GM18909 (cell line): Measurements from ENCODE around the gene RAD21L1.
"Not testable (repeated sequence)": the region's sequence is repeated elsewhere in the genome, so short reads cannot be mapped to it uniquely, and the experiment has no call there.

Experiments
- ATAC-seq: cut with Tn5 transposase; IDR thresholded peaks from one replicate; pipeline ENCODE4 v1.9.1; 2021; ENCODE audit warnings: mild to moderate bottlenecking; ENCODE audit not compliant: unreplicated experiment, poor library complexity

The RAD21L1 gene

DNA sequence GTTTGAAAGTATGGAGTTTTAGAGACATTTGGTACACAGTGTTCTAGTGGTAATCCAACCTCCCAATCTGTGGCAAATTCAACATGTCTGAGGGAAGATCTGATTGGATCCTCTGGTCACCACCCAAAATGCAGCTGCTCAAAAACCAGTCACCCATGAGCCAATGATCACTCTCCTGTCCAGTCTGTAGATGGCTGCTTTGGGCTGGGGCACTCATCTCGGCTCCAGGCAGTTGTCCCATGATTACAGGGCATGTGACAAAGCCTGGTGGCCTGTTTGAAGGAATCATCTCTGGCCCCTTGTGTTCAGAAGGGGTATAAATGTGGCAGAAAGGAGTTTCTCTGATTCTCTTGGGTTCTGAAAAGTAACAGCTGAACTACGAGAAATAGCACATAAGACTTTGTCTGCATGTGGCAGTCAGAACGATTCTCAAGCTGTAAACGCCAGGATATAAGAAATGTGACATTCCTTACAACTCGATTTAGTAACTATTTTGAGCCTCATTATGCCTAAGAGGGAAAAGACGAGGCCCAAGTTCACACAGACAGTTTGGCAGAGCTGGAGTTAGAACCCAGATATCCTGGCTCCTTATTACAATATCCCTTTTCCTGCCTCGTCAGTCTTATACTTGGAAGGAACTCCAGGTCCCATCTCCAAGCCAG, 26.5 kb upstream of the RAD21L1 start:
- ATAC-seq = no peak

DNA sequence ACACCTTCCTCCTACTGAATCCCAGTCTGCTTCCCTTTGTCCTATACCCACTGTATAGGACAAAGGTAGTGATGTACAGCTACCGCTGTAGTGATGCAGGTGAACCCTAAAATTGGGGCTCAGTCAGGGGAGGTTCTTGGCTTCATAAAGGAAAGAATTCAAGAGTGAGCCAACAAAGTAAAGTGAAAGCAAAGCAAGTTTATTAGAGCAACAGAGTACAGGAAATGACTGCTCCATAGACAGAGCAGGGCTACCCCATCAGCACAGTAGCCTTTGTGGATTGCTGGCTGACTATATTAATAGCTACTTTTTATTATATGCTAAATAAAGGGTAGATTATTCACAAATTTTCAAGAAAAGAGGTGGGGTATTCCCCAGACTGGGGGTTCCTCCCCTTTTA, 25.9 kb upstream of the RAD21L1 start:
- no peak for ATAC-seq

DNA sequence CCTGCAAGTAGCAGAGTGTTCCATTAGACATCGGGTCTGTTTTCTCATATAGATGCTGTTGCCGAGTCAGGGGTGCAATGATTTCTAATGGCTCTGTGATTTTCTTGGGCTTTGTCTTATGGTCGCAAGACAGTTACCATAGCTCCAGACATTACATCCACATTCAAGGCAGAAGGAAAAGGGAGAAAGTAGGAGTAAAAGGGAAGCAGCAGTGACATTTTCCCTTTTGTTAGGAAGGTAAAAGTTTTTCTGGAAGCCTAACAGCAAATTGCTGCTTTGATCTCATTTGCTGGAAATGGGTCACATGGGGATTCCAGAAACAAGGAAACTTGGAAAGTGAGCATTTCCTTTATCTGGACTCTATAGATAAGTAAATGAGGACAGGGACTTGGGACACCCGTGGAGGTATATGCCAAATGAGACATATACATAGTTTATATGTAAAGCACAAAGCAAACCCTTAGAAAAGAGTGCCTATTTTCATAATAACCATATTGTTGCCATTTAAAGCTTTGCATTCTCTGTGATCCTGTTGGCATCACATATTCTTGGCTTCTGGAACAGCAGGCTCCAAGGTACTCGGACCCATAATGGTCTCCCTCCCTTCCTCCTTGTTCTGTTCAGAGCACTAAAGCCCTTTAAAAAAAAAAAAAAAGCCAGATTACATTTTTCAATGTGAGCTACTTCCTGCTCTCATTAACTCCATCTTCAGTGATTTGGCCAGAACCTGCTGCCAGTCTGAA, 22.9 kb upstream of the RAD21L1 start, which contains the start of gene C20orf202:
Gene C20orf202 (plus strand): TSS at position 693 of the 743 bp plus-strand sequence. CDS start 132 bp downstream, outside the sequence.
- ATAC-seq = no peak

DNA sequence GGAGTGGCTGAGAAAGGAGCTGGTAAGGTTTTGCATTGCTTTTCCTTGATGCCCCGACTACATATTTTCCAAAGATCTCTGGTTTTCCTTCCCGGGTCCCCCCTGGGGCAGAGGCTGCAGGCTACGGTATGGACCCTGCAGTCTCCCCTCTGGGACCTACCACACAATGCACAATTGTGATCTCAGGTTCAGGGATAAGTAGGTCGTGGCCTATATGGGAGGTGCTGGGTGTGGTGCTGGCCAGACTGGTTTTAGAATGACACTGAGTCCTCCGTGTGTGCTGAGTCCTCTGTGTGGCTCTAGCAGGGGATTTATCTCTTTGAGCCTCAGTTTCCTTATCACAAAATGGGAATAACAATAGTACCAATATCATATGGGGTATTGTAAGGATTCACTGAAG, 22.2 kb upstream of the RAD21L1 start:
- no peak for ATAC-seq

DNA sequence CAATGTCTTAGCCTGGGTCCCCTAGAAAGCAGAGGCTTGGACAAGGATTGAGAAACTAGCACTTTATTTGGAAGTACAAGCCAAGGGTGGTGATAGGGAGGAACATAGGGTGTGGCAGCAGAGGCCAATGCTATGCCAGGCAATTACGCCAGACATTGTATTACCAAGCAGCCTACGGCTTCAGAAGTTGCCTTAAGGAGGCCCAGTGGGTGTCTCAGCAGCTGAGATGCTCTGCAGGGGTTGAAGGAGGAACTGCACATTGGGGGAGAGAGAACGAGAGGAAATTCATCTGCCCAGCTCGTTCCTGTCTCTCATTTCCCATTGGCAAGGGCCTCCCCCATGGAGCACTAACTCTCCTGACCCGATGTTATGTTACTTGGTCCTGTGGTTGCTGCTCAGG, 21.7 kb upstream of the RAD21L1 start:
- ATAC-seq = no peak

DNA sequence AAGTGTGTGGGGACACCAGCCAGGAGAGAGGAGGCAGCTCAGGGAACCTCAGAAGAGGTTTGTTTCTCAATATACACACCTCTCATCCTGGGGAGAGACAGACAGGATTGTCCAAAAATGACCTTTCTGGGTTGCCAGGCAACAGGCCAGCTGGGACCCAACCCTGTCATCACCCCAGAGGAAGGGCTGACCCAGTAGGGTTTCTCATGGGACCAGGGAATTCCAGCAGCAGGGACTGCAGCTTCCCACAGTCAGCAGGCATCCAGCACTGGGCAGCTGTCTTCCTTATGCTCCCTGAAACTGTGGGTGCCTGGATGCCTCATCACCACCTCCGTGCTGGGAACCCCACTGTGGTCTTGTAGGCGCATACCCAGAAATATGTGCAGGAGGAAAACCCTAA, 21.3 kb upstream of the RAD21L1 start:
- no peak for ATAC-seq

DNA sequence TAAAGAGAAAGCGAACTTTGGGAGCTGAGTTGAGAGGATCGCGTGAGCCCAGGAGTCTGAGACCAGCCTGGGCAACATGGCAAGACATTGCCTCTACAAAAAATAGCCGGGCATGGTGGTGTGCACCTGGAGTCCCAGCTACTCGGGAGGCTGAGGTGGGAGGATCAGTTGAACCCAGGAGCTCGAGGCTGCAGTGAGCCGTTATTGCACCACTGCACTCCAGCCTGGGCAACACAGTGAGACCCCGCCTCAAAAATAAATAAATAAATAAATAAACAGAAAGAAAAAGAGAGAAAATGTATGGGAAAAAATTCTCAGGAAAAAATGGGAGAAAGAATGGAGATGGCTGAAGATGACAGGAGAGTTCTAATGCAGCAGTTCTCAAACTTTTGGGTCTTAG, 20.0 kb upstream of the RAD21L1 start:
- no peak for ATAC-seq

DNA sequence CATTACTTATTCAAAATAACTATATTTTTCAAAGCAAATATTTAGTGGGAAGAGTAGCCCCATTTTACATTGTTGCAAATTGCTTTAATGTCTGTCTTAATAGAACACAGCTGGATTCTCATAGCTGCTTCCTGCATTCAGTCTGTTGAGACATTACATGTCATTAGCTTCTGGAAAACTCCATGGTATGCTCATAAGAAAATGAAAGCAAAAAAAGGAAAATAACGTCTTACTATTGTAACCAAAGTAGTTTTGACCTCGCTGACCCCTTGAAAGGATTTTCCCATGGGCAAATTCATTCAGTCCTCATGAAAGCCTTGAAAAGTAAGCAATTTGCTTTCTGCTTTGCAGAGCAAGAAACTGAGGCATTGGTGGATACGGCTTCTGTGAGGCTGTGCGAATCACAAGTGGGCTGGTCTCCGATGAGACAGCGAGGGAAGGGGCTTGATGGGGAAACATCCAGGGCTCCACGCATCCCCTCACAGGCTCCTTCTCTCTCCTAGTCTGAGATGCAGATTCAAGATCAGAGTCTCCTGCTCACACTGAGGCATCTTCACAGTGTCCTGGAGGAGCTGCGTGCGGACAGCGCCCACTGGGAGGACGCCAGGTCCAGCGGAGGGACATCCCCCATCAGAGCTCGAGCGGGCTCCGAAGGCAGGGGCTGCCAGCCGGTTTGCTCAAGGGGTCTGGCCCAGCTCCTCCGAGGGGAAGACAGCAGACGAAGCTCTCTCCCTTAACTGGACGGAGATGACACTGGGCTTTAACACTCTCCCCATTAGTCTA, 19.3 kb upstream of the RAD21L1 start:
- ATAC-seq = no peak

DNA sequence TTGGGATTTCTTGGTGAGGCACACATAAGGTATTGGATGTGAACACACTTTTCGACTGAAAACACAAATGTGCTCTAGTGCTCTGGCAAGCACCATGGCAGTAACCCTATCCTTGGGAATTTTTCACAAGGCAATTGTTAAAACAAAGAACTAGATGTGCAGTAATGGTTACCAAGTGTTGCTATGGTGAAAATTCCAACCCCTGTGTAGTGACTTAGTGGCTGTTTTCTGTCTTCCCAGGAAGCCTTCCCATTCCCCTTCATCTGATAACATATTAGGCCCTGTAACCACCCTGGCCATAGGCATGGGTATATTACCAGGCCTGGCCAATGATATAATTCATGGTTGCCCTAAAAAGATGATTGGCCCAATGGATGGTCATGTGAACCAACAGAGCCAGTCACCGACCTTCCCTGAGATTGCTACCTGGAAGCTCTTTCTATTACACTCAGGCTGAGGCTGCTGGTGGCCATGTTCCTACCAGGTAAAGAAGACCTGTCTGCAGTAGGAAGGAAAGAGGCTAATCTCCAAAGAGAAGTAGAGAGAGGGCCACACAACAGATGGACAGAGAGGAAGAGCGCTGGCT, 18.5 kb upstream of the RAD21L1 start:
- no peak for ATAC-seq

DNA sequence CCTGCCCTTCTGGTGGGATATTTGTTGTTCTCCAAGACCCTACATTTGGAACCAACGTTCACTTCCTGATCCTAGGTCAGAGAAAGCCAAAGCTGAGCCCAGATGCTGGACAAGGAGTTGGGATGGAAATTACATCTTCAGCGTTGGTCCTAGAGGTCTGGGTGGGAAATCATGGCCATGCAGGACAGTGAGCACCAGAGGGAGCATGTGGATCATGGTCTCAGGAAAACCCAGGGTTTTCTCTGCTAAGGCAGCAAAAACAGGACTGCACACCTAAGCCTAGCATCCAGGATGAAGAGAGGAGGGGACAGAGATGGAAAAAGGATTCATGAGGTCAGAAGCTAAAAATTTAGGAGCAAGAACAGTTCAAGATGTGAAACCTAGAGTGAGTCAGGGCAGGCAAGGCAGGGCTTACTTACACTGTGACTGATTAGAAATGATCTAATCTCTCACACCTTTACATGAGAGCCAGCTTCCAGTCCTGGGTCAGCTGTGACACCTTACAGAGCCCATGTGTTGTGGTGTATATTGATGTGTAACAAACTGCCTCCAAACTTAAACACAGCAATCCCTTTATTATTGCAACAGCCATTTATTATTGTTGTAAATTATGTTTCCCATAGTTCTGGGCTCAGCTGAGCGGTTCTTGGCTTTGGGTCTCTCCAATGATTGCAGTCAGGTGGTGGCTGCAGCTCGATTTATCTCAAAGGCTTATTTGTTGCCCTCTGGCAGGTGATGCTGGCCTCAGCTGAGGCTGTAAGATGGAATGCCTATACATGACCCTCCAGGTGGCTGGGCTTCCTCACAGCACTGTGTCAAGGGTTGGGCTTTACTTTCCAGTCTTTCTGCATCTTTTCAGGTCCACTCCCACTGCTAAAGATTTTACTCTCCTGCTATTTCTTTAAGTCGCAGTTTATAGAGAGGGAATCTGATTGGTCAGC, 16.1 kb upstream of the RAD21L1 start:
- ATAC-seq = no peak

DNA sequence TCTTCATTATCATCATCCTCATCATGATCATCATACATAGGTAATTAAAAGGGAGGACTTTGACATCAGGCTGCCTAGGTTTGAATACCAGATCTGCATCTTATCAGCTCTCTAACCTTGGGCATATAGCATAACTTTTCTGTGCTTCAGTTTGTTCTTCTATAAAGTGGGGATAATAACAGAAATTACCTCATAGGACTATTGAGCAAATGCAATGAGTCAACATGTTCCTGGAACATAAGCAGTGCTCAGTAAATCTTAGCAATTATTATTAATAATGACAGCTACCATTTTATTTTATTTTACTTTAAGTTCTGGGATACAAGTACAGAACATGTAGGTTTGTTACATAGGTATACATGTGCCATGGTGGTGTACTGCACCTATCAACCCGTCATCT, 15.3 kb upstream of the RAD21L1 start:
- no peak for ATAC-seq

DNA sequence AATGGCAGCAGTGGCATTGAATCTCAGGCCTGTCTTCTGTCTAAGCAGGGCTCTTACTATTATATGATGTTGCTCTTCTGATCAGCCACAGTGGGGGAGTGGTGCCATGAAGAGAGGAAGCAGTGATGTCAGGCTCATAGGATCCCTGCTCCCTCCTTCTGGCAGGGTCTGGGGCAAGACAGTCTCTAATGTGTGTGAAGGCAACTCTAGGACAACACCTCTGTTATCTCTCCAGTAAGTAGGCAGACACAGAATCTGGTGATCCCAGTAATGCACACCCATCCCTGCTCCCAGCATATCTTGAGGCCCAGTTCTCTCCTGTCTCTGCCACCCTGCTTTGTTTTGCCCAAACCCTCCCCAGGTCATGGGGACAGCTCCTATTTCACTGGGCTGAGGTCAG, 13.8 kb upstream of the RAD21L1 start:
- no peak for ATAC-seq

DNA sequence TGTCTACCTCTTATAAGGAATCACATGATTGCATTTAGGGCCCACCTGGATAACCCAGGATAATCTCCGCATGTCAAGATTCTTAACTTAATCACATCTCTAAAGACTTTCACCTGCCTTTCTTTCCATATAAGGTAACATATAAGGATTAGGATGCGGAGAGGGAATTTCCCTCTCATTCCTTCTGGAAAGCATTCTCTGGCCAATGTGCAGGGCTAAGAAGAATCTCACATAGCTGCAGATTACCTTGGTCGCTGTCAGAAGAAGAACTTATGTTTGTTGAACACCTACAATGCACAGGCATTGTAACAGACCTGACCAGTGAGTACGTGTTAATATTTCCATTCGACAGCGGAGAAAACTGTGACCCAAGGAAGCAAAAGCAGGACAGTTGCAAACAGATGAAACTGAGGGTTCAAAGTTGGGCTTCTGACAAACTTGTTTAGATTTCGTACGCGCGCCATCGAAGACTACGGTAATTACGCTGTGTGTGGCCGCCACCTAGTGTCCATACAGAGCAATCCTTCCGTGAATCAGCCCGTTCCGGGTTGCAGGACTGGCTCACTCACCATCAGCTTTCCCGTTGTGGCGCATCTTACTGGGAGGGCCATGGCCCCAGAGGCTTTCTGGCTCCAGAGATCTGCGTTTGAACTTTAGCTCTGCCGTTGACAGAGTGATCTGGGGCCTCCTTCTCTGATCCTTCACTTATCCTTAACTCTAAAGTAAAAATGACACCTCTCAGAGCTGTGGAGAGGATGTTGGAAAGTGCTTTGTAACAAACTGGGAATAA, 13.0 kb upstream of the RAD21L1 start:
- peak; percentile 61 for ATAC-seq

DNA sequence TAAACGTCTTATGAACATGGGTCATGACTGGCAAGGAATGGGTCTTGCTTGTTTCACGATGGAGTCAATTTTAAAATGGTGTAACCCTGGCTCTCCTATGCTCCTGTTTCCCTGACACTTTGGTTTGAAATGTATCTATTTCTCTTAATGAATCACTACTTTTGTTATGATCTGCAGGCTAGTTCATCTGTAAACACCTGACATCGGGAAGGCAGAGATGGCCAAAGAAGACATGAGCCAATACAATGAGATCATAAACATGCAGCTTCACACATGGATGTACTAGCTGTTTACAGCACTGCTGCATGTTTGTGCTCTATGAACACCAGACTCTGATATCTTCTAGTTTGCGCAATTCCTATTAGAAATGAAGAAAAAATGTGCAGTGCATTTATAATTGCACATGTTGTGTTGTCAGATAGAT, 11.0 kb upstream of the RAD21L1 start:
- ATAC-seq = no peak

DNA sequence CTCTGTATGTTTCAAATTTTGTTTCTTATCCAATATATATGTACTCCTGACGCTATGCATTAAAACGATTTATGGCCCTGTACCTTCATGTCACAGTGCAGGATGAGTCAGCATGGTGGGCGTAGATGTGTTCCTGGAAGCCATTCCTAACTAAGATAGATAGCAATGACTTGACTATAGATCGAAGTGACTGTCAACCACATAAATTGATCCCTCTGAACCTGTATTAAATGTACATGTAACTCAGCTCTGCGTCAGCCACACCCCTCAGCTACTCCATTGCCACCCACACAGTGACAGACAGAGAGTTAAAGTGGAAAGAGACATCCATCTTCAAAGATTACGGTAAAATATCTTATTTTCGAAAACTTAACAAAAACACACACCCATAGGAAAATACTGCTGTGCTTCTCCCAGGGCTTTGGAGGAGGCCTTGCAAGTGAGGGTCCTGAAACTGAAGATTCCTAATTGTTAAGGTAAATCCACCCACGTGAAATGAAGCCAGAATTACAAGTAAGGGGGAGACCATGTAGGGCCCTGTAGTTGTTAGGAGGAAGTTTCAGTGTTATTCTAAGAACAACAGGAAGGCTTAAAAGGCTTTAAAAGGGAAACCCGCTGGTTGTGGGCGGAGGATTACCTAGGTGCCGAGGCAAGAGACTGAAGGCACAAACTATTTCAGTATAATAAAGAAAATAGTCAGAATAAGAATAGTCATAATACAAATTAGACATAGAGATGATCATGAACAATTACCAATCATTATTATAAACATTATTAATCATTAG, 10.3 kb upstream of the RAD21L1 start:
- no peak for ATAC-seq

DNA sequence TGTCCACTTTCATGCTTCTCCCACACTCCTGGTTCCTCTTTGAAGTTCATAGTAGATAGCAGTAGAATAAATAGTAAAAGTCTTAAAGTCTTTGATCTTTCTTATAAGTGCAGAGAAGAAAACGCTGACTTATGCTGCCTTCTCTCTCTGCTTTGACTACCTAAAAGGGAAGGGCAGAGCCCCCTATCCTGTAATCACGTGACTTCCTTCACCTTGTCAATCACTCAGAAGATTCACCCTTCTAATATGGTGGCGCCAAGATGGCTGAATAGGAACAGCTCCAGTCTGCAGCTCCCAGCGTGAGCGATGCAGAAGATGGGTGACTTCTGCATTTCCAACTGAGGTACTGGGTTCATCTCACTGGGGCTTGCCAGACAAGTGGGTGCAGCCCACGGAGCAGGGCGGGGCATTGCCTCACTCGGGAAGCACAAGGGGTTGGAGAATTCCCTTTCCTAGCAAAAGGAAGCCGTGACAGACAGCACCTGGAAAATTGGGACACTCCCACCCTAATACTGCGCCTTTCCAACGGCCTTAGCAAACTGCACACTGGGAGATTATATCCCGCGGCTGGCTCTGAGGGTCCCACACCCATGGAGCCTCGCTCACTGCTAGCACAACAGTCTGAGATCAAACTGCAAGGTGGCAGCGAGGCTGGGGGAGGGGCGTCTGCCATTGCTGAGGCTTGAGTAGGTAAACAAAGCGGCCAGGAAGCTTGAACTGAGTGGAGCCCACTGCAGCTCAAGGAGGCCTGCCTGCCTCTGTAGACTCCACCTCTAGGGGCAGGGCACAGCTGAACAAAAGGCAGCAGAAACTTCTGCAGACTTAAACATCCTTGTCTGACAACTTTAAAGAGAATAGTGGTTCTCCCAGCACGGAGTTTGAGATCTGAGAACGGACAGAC, 9.1 kb upstream of the RAD21L1 start:
- ATAC-seq = not testable (repeated sequence)

DNA sequence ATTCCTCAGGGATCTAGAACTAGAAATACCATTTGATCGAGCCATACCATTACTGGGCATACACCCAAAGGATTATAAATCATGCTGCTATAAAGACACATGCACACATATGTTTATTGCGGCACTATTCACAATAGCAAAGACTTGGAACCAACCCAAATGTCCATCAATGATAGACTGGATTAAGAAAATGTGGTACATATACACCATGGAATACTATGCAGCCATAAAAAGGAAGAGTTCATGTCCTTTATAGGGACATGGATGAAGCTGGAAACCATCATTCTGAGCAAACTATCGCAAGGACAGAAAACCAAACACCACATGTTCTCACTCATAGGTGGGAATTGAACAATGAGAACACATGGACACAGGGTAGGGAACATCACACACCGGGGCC, 3.1 kb upstream of the RAD21L1 start:
- not testable (repeated sequence) for ATAC-seq
